ENCODE measurements around the gene SMIM35. TPM values are rescaled to one million over a fixed set of nuclear protein-coding genes. Genes with fewer than 3 reads are reported as not detected.

SMIM35 gene
- total RNA-seq, 1 donor from 2014 or later: not detected

DNA sequence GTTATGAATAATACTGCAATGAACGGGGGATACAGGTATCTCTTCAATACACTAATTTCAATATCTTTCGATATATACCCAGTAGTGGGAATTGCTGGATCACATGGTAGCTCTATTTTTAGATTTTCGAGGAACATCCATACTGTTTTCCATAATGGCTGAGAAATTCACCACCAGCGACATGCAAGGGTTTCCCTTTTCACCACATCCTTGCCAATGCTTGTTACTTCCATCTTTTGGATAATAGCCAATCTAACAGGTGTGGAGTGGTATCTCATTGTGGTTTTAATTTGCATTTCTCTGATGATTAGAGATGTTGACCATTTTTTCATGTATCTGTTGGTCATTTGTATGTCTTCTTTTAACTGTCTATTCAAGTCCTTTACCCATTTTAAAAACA is 94.6 kb downstream of the SMIM35 start:
- DNase-seq (ENCODE audit: low read depth): no peak
- TF ChIP-seq, protein P1, sequence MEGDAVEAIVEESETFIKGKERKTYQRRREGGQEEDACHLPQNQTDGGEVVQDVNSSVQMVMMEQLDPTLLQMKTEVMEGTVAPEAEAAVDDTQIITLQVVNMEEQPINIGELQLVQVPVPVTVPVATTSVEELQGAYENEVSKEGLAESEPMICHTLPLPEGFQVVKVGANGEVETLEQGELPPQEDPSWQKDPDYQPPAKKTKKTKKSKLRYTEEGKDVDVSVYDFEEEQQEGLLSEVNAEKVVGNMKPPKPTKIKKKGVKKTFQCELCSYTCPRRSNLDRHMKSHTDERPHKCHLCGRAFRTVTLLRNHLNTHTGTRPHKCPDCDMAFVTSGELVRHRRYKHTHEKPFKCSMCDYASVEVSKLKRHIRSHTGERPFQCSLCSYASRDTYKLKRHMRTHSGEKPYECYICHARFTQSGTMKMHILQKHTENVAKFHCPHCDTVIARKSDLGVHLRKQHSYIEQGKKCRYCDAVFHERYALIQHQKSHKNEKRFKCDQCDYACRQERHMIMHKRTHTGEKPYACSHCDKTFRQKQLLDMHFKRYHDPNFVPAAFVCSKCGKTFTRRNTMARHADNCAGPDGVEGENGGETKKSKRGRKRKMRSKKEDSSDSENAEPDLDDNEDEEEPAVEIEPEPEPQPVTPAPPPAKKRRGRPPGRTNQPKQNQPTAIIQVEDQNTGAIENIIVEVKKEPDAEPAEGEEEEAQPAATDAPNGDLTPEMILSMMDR (conservative IDR thresholded peaks at IDR 0.05; ENCODE audit: low read depth, low read length): no peak
- no peak overlapping the region for H3K4me3 ChIP-seq (ENCODE audit: low read depth, low read length)

DNA sequence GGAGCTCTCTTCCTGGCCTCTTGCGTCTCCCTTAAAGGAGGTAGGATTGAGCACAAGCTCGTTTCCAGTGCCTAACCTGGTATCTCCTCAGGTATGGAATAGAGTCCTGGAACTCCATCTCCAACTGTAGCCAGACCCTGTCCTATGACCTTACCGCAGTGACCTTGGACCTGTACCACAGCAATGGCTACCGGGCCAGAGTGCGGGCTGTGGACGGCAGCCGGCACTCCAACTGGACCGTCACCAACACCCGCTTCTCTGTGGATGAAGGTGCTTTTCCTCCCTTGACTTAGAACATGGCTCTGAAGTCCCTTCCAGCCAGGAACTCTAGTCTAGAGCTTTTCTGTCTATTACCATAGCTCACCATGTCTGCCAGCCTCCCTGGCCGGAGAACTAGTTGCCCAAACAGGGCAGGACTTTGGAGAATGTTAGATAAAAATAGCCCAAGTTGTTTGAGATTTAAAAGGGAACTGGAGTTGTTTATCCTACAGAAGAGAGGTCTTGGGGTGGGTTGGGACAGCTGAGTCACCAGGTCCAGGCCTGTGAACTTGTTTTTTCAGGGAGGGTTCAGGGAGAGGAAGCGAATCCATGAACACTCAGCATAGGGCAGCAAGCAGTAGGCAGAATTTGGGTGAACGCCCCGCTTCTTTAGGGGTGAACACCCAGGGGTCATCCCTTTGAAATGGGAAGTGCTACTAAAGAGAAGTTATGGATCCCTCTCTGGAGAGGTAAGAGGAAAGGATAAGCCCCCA is 97.2 kb downstream of the SMIM35 start:
- TF ChIP-seq, protein P1 (conservative IDR thresholded peaks at IDR 0.05; ENCODE audit: low read depth, low read length): no peak
- DNase-seq (ENCODE audit: low read depth): no peak

DNA sequence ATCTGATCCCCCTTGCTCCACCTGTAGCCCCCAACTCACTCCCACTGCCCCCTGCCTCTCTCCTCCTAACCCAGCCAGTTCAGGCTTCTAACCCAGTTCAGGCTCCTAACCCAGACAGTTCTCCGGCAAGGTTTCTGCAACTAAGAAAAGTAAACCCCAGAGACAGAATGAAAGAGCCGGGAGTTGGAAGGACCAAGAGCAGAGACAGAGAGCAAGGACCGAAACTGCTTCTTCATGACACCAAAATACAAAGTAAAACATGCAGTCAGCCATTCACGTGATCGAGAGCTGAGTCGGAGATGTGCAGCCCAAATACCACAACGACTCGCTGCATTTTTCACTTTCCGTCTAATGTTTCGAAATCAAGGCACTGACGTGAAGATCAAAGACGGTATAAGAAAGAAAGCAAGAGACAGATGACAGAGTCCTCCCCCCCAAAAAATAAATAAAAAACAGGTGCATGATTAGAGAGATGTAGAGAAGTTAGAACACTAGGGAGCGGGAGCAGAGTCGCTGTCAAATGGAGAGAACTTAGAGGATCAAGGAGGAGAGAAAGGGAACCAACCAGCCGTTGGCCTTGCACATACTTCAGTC is 99.7 kb downstream of the SMIM35 start:
- DNase-seq (ENCODE audit: low read depth): no peak
- TF ChIP-seq, protein P1 (conservative IDR thresholded peaks at IDR 0.05; ENCODE audit: low read depth, low read length): no peak
- no peak overlapping the region for H3K4me3 ChIP-seq (ENCODE audit: low read depth, low read length)

More for the DNA sequence above, 97.2 kb downstream of the SMIM35 start:
- H3K4me3 ChIP-seq (ENCODE audit: low read depth, low read length): no peak overlapping the region

DNA sequence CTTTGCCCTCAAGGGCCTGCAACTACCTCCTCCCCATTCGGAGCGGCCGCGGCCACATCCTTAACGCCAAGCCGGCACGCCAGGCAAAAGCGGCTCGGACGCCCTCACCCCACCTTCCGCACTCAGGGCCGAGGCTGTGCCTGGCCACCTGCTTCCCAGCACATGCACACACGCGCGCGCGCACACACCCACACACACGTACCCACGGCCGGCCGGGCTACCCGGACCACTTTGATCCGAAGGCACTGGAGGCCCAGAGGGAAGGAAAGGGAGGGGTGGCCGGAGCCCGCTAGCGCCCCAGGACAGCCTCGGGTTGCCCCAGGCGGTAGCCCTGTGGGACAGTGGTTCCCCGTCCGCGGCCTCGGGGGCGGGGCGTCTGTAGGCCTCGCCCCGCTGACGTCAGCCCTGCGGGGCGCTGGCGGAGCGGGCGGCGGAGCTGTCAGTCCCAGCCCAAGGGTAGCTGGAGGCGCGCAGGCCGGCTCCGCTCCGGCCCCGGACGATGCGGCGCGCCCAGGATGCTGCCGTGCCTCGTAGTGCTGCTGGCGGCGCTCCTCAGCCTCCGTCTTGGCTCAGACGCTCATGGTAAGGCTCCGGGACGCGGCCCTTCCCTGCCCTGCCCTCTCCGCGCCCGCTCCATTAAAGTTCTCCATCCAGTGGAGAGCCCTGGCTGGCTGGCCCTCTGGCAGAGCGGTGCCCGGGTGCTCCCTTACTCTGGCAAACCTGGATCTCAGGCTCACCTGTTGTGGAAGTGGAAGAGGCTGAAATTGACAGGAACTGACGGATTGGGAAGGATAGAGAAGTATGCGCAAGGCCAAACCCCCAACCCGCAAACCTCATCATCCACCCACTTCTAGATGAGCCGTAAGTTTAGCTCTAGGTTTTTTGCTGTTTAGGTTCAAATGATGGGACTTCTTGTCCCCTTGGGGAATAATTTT is 100.5 kb downstream of the SMIM35 start, which contains the start of gene IL10RA:
IL10RA (plus strand) TSS at position 442 of the 935 bp plus-strand sequence; CDS start at position 516, 74 bp downstream.
- peak within 1 kb of the TSS; percentile 64 for H3K4me3 ChIP-seq (ENCODE audit: low read depth, low read length)
- TF ChIP-seq, protein P1 (conservative IDR thresholded peaks at IDR 0.05; ENCODE audit: low read depth, low read length): no peak
- no peak for DNase-seq (ENCODE audit: low read depth)

DNA sequence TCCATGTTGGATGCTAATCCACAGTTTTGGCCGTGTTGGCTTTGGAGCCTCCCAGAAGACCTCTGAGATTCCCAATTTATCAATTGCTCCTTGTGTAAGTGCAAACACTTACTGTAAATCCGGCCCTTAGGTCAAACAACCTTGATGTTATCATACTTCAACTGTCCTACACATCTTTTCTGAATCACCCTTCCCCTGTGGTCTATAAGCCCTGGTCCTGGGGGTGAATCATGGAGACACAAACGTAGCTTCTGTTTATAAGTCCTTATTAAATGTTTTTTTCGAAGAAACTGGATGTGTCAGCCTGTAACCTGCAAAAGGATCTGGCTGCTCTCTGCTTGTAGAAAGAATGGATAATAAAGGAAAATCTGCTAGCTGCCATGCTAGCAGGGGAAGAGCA is 102.3 kb downstream of the SMIM35 start:
- TF ChIP-seq, protein P1 (conservative IDR thresholded peaks at IDR 0.05; ENCODE audit: low read depth, low read length): no peak
- no peak overlapping the region for H3K4me3 ChIP-seq (ENCODE audit: low read depth, low read length)
- DNase-seq (ENCODE audit: low read depth): no peak

DNA sequence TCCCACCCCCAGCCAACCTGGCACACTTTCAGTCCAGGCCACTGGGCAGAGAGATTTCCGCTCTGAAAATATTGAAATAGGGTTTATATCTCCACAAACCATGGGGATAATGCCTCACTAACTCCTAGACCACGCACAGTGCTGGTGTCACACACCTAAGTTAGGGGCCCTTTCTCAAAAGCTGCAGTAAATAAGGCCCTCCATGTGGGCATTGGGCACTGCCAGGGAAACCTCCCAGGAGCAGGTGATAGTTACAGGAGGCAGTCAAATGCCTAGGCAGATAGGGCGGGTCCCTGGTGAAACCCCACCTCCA is 103.6 kb downstream of the SMIM35 start:
- H3K4me3 ChIP-seq (ENCODE audit: low read depth, low read length): no peak overlapping the region
- TF ChIP-seq, protein P1 (conservative IDR thresholded peaks at IDR 0.05; ENCODE audit: low read depth, low read length): no peak
- DNase-seq (ENCODE audit: low read depth): no peak

Measured in epithelial cell of proximal tubule (primary cell).